ENCODE results near the gene PTGES.
A peak's percentile ranks its signal among the peaks of the same experiment; 100 is the strongest.
"Not testable (repeated sequence)": the region's sequence is repeated elsewhere in the genome, so short reads cannot be mapped to it uniquely, and the experiment has no call there.

Gene PTGES

DNA sequence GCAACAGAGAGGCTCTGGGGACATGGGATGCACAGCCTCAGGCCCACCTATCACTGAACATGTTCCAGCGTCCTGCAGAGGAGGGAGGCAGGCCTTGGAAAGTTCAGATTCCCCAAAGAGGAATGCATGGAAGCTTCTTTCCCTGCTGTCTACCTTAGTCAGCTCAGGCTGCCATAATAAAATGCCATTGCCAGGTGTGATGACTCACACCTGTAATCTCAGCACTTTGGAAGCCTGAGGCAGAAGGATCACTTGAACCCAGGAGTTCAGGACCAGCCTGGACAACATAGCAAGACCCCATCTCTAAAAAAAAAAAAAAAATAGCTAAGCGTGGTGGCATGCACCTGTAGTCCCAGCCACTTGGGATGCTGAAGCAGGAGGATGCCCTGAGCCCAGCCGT, 25.6 kb upstream of the PTGES start:
- Histone ChIP-seq H3K9ac (ENCODE audit: low read length) (no peak overlapping the region), H3K4me3 (ENCODE audit: low read length) (no peak overlapping the region), H3K27ac (ENCODE audit: low read depth, low read length) (no peak overlapping the region), H3K27me3 (ENCODE audit: control insufficient read depth, insufficient read depth, low read length) (no peaks in the 10 kb centered on the region), H3K4me1 (ENCODE audit: control insufficient read depth, insufficient read depth, low read length) (peaks cover 6% of the 10 kb centered on the region), H3K36me3 (ENCODE audit: control insufficient read depth, insufficient read depth, low read length) (no peaks in the 10 kb centered on the region)

DNA sequence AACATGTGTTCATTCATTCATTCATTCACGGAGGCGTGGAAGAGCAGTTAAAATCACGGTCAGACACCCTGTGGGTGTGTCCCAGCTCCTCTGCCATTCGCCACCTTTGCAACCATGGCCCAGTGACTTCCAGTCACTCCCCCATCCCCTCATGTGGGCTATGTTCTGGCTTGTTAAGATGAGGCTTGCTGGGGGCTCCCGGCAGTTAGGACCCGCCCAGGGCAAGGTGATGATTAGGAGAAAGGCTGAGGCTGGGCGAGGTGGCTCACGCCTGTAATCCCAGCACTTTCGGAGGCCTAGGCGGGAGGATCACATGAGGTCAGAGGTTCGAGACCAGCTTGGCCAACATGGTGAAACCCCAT, 24.9 kb upstream of the PTGES start:
- no peak overlapping the region for H3K9ac ChIP-seq (ENCODE audit: low read length)
- peak overlapping the region; percentile 33 for H3K27ac ChIP-seq (ENCODE audit: low read depth, low read length)
- peaks cover 6% of the 10 kb centered on the region for H3K4me1 ChIP-seq (ENCODE audit: control insufficient read depth, insufficient read depth, low read length)
- H3K36me3 ChIP-seq (ENCODE audit: control insufficient read depth, insufficient read depth, low read length), result no peaks in the 10 kb centered on the region
- no peak overlapping the region for H3K4me3 ChIP-seq (ENCODE audit: low read length)
- H3K27me3 ChIP-seq (ENCODE audit: control insufficient read depth, insufficient read depth, low read length), result no peaks in the 10 kb centered on the region

DNA sequence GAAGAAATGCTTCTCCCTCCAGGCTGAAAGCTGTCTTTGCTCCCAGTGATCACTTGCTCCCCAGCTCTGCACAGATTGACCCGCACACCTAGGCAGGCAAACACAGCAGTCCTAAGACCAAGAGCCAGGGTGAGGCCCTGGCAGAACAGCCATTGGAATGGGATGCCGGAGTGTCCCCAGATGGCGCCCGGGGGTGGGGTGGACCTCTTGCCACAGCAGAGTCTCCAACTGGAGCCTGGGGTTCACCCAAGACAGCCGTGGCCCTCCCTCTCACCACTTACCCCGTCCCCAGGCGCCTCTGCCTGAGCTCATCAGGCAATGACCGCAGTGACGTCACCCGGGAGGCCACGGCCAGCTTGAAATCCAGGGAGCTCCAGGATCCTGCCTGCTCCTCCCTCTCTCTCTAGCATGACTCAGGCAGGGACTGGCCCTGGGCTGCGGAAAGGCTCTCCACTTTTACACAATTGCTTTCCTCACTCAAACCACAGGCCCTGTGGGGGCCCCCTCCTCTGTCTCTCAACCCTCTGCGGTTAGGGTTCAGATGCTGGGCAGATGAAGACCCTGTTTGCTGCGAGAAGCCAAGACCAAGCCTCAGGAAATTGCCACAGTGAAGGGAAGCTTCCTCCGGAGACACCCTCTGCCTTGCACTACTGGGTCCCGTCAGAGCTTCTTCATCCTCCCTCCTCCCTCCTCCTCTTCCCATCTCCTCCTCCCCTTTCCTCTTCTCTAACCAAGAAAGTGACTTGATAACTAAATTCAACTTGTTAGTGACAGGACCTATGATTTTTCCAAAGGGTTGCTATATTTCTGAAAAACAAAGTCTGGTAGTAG, 24.3 kb upstream of the PTGES start:
- Histone ChIP-seq H3K27me3 (ENCODE audit: control insufficient read depth, insufficient read depth, low read length) (no peaks in the 10 kb centered on the region), H3K4me3 (ENCODE audit: low read length) (no peak overlapping the region), H3K9ac (ENCODE audit: low read length) (no peak overlapping the region), H3K36me3 (ENCODE audit: control insufficient read depth, insufficient read depth, low read length) (no peaks in the 10 kb centered on the region), H3K4me1 (ENCODE audit: control insufficient read depth, insufficient read depth, low read length) (peaks cover 6% of the 10 kb centered on the region), H3K27ac (ENCODE audit: low read depth, low read length) (peak overlapping the region; percentile 57)

DNA sequence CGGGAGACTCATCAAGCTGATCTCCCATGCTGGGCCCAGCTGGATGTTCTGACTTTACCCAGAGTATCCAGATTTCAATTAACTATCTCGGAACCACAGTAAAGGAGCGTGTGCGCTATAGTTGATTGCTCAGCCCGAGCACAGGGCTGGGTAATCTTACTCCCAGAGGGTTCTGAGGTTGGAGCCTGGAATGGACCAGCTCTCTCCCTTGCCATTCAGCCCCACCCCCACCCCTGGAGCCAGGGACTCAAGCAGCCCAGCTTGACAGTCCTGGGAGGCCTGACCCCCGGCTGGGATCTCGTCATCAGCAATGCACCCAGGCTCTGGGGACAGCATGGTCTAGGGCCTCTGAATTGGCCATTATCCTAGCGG, 23.7 kb upstream of the PTGES start:
- Histone ChIP-seq H3K36me3 (ENCODE audit: control insufficient read depth, insufficient read depth, low read length) (no peaks in the 10 kb centered on the region), H3K4me3 (ENCODE audit: low read length) (no peak overlapping the region), H3K4me1 (ENCODE audit: control insufficient read depth, insufficient read depth, low read length) (peaks cover 6% of the 10 kb centered on the region), H3K27me3 (ENCODE audit: control insufficient read depth, insufficient read depth, low read length) (no peaks in the 10 kb centered on the region), H3K27ac (ENCODE audit: low read depth, low read length) (peak overlapping the region; percentile 57), H3K9ac (ENCODE audit: low read length) (no peak overlapping the region)

DNA sequence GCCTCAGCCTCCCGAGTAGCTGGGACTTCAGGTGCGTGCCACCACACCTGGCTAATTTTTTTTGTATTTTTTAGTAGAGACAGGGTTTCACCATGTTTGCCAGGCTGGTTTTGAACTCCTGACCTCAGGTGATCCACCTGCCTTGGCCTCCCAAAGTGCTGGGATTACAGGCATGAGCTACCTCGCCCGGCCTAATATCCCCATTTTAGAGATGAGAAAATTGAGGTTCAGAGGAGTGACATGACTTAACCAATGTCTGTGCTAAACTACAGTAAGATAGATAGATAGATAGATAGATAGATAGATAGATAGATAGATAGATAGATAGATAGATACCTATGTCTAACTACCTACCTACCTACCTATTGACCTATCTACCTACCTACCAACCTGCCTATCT, 23.3 kb upstream of the PTGES start:
- not testable (repeated sequence) for H3K9ac ChIP-seq (ENCODE audit: low read length); H3K4me1 ChIP-seq (ENCODE audit: control insufficient read depth, insufficient read depth, low read length); H3K4me3 ChIP-seq (ENCODE audit: low read length); H3K27ac ChIP-seq (ENCODE audit: low read depth, low read length); H3K36me3 ChIP-seq (ENCODE audit: control insufficient read depth, insufficient read depth, low read length); H3K27me3 ChIP-seq (ENCODE audit: control insufficient read depth, insufficient read depth, low read length)

DNA sequence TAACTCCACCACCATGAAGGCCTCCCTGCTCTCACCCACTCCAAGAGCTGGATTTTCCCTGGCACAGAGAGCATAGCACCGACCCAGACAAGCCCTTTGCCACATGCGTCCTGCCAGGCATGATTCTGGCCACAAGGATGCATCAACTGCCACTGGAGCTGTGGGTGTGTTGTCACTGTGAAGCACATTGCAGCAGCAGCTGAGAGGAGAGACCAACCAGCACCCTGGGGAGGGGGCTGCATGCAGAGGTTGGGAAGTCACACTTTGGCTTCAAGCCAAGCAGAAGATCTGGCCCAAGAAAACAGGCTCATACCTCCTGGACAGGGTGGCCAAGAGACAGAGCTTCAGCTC, 22.6 kb upstream of the PTGES start:
- H3K27ac ChIP-seq (ENCODE audit: low read depth, low read length), result no peak overlapping the region
- no peaks in the 10 kb centered on the region for H3K36me3 ChIP-seq (ENCODE audit: control insufficient read depth, insufficient read depth, low read length)
- no peak overlapping the region for H3K9ac ChIP-seq (ENCODE audit: low read length)
- no peak overlapping the region for H3K4me3 ChIP-seq (ENCODE audit: low read length)
- H3K4me1 ChIP-seq (ENCODE audit: control insufficient read depth, insufficient read depth, low read length), result peaks cover 6% of the 10 kb centered on the region
- H3K27me3 ChIP-seq (ENCODE audit: control insufficient read depth, insufficient read depth, low read length), result no peaks in the 10 kb centered on the region

DNA sequence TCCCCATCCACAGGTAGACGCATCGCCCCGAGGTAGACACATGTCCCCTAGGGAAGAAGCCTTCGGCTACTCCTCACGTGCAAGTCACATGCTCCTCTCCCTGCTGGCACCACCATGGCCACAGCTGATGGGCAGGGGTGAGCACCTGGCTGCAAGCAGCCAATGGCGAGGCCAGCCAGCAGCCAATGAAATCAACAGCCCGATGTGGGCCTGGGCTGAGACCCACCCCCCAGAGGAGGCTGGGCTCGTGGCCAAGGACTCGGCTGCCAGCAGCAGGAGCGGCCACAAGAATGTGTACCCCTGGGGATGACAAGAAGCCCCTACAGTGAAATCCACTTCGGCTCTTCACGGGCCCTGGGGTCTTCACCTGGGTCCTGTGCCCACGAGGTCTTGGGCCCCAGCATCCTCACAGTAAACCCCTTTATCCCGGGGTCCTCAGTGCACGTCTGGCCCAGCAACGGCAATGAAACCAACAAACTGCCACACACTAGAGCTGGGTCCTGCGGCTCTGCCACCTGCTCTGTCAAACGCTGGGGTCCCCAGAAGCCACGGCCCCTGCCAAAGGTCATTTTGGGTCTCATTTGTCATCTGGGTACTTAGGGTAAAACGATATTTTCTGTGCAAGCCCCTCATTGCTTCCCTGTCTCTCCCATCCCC, 22.1 kb upstream of the PTGES start:
- Histone ChIP-seq H3K4me3 (ENCODE audit: low read length) (no peak overlapping the region), H3K27me3 (ENCODE audit: control insufficient read depth, insufficient read depth, low read length) (no peaks in the 10 kb centered on the region), H3K9ac (ENCODE audit: low read length) (no peak overlapping the region), H3K36me3 (ENCODE audit: control insufficient read depth, insufficient read depth, low read length) (no peaks in the 10 kb centered on the region), H3K4me1 (ENCODE audit: control insufficient read depth, insufficient read depth, low read length) (peaks cover 6% of the 10 kb centered on the region), H3K27ac (ENCODE audit: low read depth, low read length) (no peak overlapping the region)

DNA sequence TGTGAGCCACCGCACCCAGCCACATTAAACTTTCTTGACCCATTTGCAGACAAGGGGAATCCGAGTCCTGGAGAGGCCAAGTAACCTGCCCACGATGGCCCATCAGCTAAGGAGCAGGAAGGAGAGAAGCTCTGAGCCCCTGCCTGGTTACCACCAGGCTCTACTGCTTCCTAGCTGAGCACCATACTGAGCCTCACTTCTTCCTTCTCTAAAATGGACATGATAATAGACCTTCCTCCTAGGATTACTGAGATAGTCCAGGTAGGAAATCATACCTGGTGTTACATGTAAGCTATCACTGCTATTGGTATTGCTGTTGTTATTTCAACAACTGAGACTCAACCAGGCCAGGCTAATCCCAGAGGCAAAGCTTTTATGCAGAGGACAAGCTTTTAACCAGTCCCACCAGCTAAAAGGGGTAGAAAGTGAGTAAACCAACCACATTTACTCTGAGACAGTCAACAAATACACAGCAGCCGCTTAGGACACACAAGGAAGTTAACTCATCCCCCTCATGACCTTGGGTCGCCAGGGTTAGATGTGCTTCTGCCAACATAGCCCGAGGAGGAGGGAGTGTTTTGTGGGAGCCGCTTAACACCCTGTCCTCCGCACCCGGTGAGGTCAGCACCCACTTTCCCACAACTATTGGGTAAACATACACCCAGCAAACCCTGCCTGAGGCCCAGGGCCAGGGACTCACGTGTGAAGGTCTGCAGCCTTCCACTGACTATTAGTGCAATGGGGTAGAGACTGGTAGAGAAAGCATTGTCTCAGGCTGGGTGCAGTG, 20.6 kb upstream of the PTGES start:
- Histone ChIP-seq H3K9ac (ENCODE audit: low read length) (no peak overlapping the region), H3K27ac (ENCODE audit: low read depth, low read length) (no peak overlapping the region), H3K36me3 (ENCODE audit: control insufficient read depth, insufficient read depth, low read length) (no peaks in the 10 kb centered on the region), H3K4me3 (ENCODE audit: low read length) (no peak overlapping the region), H3K4me1 (ENCODE audit: control insufficient read depth, insufficient read depth, low read length) (peaks cover 6% of the 10 kb centered on the region), H3K27me3 (ENCODE audit: control insufficient read depth, insufficient read depth, low read length) (no peaks in the 10 kb centered on the region)

DNA sequence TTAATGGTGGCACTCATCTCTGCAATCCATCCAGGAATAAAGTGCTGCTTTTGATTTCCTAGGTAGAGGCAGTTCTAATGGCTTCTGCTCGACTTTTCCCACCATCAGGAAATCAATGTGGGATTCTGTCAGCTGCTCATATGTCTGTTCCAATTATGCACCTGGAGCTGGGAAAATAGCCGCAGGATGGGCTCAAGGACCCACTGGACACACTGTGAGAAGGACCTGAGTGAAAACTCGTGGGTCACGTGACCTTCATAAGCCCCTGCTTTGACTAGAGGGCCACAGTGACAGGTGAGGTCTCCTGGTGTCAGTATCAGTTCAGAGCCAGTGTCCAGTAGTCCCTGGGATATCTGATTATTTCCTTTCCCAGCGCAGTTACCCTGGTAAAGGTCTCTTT, 17.9 kb upstream of the PTGES start:
- H3K4me3 ChIP-seq (ENCODE audit: low read length), result no peak overlapping the region
- no peaks in the 10 kb centered on the region for H3K36me3 ChIP-seq (ENCODE audit: control insufficient read depth, insufficient read depth, low read length)
- no peak overlapping the region for H3K27ac ChIP-seq (ENCODE audit: low read depth, low read length)
- H3K27me3 ChIP-seq (ENCODE audit: control insufficient read depth, insufficient read depth, low read length), result no peaks in the 10 kb centered on the region
- H3K4me1 ChIP-seq (ENCODE audit: control insufficient read depth, insufficient read depth, low read length), result no peaks in the 10 kb centered on the region
- no peak overlapping the region for H3K9ac ChIP-seq (ENCODE audit: low read length)

DNA sequence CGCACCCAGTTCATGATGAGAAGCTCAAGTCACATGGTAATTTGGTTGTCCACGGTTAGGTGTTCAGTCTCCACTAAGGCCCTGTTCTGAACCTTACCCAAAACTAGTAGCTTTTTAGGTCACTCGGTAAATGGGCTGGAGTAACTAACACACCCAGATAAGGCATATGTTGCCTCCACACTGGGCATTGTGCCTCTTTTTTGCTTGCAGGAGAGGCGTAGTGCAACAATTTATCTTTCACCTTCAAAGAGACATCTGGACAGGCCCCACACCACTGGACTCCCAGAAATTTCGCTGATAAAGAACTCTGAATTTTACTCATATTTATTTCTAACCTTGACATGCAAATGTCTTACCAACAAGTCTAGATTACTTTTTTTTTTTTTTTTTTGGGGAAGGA, 16.8 kb upstream of the PTGES start:
- H3K36me3 ChIP-seq (ENCODE audit: control insufficient read depth, insufficient read depth, low read length), result no peaks in the 10 kb centered on the region

DNA sequence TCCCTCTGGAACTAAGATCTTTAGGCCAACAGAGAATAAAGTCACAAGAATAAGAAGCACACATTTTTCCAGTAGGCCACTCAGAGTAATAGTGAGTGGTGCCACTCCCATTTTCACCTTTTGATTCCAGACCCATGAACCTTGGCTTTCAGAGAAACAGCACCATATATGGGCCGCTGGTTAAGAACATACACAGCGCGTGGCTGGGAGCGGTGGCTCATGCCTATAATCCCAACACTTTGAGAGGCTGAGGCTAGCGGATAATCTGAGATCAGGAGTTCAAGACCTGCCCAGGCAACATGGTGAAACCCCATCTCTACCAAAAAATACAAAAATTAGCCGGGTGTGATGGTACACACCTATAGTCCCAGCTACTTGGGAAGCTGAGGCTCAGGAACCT, 15.6 kb upstream of the PTGES start:
- Histone ChIP-seq H3K9ac (ENCODE audit: low read length) (no peak overlapping the region), H3K27me3 (ENCODE audit: control insufficient read depth, insufficient read depth, low read length) (no peaks in the 10 kb centered on the region), H3K36me3 (ENCODE audit: control insufficient read depth, insufficient read depth, low read length) (no peaks in the 10 kb centered on the region), H3K27ac (ENCODE audit: low read depth, low read length) (no peak overlapping the region), H3K4me1 (ENCODE audit: control insufficient read depth, insufficient read depth, low read length) (no peaks in the 10 kb centered on the region), H3K4me3 (ENCODE audit: low read length) (no peak overlapping the region)

More for the DNA sequence above, 16.8 kb upstream of the PTGES start:
- no peaks in the 10 kb centered on the region for H3K4me1 ChIP-seq (ENCODE audit: control insufficient read depth, insufficient read depth, low read length)
- H3K4me3 ChIP-seq (ENCODE audit: low read length), result no peak overlapping the region
- no peak overlapping the region for H3K27ac ChIP-seq (ENCODE audit: low read depth, low read length)
- no peak overlapping the region for H3K9ac ChIP-seq (ENCODE audit: low read length)
- no peaks in the 10 kb centered on the region for H3K27me3 ChIP-seq (ENCODE audit: control insufficient read depth, insufficient read depth, low read length)

DNA sequence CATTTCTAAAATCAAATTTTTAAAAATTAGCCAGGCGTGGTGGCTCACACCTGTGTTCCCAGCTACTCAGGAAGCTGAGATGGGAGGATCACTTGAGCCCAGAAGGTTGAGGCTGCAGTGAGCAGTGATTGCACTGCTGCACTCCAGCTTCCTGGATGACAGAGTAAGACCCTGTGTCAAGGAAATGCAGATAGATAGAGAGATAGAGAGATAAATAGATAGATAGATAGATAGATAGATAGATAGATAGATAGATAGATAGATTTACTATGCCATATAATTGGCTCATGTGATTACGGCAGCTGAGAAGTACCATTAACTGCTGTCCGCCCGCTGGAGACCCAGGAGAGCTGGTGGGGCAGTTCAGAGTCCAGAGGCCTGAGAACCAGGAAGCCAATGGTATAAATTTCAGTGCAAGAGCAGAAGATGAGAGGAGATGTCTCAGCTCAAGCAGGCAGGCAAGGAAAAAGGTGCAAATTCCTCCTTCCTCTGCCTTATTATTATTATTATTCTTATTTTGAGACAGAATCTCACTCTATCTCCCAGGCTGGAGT, 13.0 kb upstream of the PTGES start:
- no peak overlapping the region for H3K4me3 ChIP-seq (ENCODE audit: low read length)
- H3K4me1 ChIP-seq (ENCODE audit: control insufficient read depth, insufficient read depth, low read length), result no peaks in the 10 kb centered on the region
- no peak overlapping the region for H3K9ac ChIP-seq (ENCODE audit: low read length)
- H3K36me3 ChIP-seq (ENCODE audit: control insufficient read depth, insufficient read depth, low read length), result no peaks in the 10 kb centered on the region
- H3K27me3 ChIP-seq (ENCODE audit: control insufficient read depth, insufficient read depth, low read length), result no peaks in the 10 kb centered on the region
- H3K27ac ChIP-seq (ENCODE audit: low read depth, low read length), result no peak overlapping the region
